22Rv1 (cell line): Measurements from ENCODE around the gene WDR17.

ENCODE experiments used
- ZFX ChIP-seq: fragments of 450-650 bp; IDR thresholded peaks from 2 replicates; pipeline ENCODE4 v1.6.1; 2017; ENCODE audit warnings: antibody characterized with exemption, borderline replicate concordance
- TF ChIP-seq, protein P1 (sequence below): fragments of 450-650 bp; IDR thresholded peaks from 2 replicates; pipeline ENCODE4 v1.5.1; 2017; ENCODE audit warnings: mild to moderate bottlenecking

- TF ChIP-seq, protein P1, sequence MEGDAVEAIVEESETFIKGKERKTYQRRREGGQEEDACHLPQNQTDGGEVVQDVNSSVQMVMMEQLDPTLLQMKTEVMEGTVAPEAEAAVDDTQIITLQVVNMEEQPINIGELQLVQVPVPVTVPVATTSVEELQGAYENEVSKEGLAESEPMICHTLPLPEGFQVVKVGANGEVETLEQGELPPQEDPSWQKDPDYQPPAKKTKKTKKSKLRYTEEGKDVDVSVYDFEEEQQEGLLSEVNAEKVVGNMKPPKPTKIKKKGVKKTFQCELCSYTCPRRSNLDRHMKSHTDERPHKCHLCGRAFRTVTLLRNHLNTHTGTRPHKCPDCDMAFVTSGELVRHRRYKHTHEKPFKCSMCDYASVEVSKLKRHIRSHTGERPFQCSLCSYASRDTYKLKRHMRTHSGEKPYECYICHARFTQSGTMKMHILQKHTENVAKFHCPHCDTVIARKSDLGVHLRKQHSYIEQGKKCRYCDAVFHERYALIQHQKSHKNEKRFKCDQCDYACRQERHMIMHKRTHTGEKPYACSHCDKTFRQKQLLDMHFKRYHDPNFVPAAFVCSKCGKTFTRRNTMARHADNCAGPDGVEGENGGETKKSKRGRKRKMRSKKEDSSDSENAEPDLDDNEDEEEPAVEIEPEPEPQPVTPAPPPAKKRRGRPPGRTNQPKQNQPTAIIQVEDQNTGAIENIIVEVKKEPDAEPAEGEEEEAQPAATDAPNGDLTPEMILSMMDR, result no peak
- TF ChIP-seq ZFX, result no peak
Measured at GRCh38 chr4:176084769-176085168, 19.1 kb downstream of the WDR17 start.
